Panc1 (cell line): ENCODE results near the gene TRIOBP. TPM values are rescaled to one million over a fixed set of nuclear protein-coding genes. Genes with fewer than 3 reads are reported as not detected.
A peak's percentile ranks its signal among the peaks of the same experiment; 100 is the strongest.

ENCODE experiments used
- ATAC-seq: fragments of 200-7000 bp; cut with Tn5 transposase; 2 replicates; pipeline ENCODE4 v1.9.1; 2020; ENCODE audit warnings: mild to moderate bottlenecking, moderate library complexity
- BruUV-seq: library from RNA; stranded (reverse); fragments of 400-500 nt; replicated peaks from 2 replicates; lab custom pipeline; 2021; lab: Mats Ljungman, UMichigan
- CTCF ChIA-PET: fragments of 300-600 bp; sonication (Branson Sonifier 250); formaldehyde crosslinking; loops from one replicate; lab custom pipeline; 2022; ENCODE audit warnings: antibody characterized with exemption; lab: Charles Lee
- POLR2A ChIA-PET: fragments of 300-600 bp; sonication (Branson Sonifier 250); formaldehyde crosslinking; loops from one replicate; lab custom pipeline; 2022; ENCODE audit warnings: antibody characterized with exemption; lab: Charles Lee
- DNase-seq: peaks from one replicate; pipeline ENCODE4 v3.0.0-alpha.2; 2010; ENCODE audit warnings: low read depth, low spot score
- H3K27ac ChIP-seq: 2 replicates; pipeline ENCODE4 v1.5.1; 2011; ENCODE audit warnings: mild to moderate bottlenecking, low read length, inconsistent platforms
- H3K27me3 ChIP-seq: fragments of 200-500 bp; sonication (Bioruptor generic); 2 replicates; pipeline ENCODE4 v1.6.0; 2014; ENCODE audit warnings: low read length, inconsistent platforms; ENCODE audit not compliant: control insufficient read depth, insufficient read depth
- H3K36me3 ChIP-seq: fragments of 200-500 bp; sonication (Bioruptor generic); 2 replicates; pipeline ENCODE4 v1.5.1; 2014; ENCODE audit warnings: inconsistent platforms, mild to moderate bottlenecking, low read length, moderate library complexity; ENCODE audit not compliant: control insufficient read depth, insufficient read depth
- H3K4me1 ChIP-seq: 2 replicates; pipeline ENCODE4 v1.5.1; 2011; ENCODE audit warnings: inconsistent platforms, mild to moderate bottlenecking, low read length, moderate library complexity; ENCODE audit not compliant: control insufficient read depth, insufficient read depth
- H3K4me3 ChIP-seq, 2 experiments: 2 replicates each; pipeline ENCODE4 v1.5.1; 2011 to 2012; ENCODE audit warnings: low read depth in 2 of 2, low read length in 2 of 2, mild to moderate bottlenecking in 2 of 2, inconsistent platforms in 1 of 2, moderate library complexity in 1 of 2
- H3K9me3 ChIP-seq: fragments of 200-500 bp; sonication (Bioruptor generic); 2 replicates; pipeline ENCODE4 v1.5.1; 2014; ENCODE audit warnings: low read depth, mild to moderate bottlenecking, inconsistent platforms, low read length, moderate library complexity; ENCODE audit not compliant: control insufficient read depth, insufficient read depth
- POLR2AphosphoS5 ChIP-seq: IDR thresholded peaks from 2 replicates; pipeline ENCODE4 v1.6.1; 2012; ENCODE audit warnings: mild to moderate bottlenecking, low read depth, low read length, moderate library complexity
- SIN3A ChIP-seq: IDR thresholded peaks from 2 replicates; pipeline ENCODE4 v1.6.1; 2012; ENCODE audit warnings: low read depth, mild to moderate bottlenecking, low read length, moderate library complexity, borderline replicate concordance; ENCODE audit not compliant: insufficient read depth
- TCF7L2 ChIP-seq: IDR thresholded peaks from 2 replicates; pipeline ENCODE4 v1.6.1; 2011; ENCODE audit warnings: mild to moderate bottlenecking, low read depth, low read length, inconsistent platforms
- in situ Hi-C: cut with HindIII; loops from 2 replicates; pipeline ENCODE4 v1.10.0; 2016; ENCODE audit warnings: low sequenced_read_pairs, low pct_unique_long_range_greater_than_20kb
- intact Hi-C: fragments of 100-400 bp; cut with micrococcal nuclease; formaldehyde crosslinking; loops from one replicate; pipeline ENCODE4 v1.10.0; 2022; ENCODE audit not compliant: unreplicated experiment
- total RNA-seq: library from RNA; stranded (reverse); gene quantifications from one replicate; pipeline ENCODE4 v1.2.1, GENCODE V29; 2021; ENCODE audit not compliant: unreplicated experiment
- TF ChIP-seq, protein P1 (sequence below): fragments of 450-650 bp; IDR thresholded peaks from 2 replicates; pipeline ENCODE4 v1.5.1; 2017; ENCODE audit warnings: mild to moderate bottlenecking
- TF ChIP-seq, protein P2 (sequence below), 2 experiments: IDR thresholded peaks; 2 replicates each; pipeline ENCODE4 v1.6.1; 2011 to 2012; ENCODE audit warnings: low read depth in 2 of 2, control low read depth in 1 of 2, low read length in 1 of 2, mild to moderate bottlenecking in 1 of 2, moderate library complexity in 1 of 2; ENCODE audit not compliant: insufficient read depth in 1 of 2

Gene TRIOBP
- total RNA-seq, 1 experiment from 2014 or later, result 50.5 TPM

DNA sequence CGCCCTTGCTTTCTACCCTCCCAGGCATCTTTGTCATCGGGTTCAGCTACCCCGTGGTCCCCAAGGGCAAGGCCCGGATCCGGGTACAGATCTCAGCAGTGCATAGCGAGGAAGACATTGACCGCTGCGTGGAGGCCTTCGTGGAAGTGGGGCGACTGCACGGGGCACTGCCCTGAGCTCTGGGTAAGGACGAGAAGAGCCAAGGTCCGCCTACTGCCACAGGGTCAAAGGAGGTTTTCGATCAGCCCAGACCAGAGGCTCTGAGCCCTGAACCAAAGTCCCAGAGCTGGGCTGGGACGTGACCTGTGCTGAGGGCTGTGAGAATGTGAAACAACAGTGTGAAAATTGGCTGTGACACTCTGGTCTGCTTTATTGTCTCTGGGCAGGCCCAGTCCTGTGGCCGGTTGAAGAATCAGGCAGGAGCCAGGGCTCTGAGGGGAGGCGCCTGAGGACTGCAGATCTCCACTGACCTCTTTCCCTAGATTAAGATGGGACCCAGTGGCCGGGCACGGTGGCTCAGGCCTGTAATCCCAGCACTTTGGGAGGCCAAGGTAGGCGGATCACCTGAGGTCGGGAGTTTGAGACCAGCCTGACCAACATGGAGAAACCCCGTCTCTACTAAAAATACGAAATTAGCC, 119.8 kb downstream of the TRIOBP start:
- ChIA-PET POLR2A (no interaction called here), CTCF (interaction anchor here (0.6 kb wide), 1 partner anchor 41 kb away, joined by 12 read pairs; no protein-coding TSS in a partner anchor)
- ATAC-seq (no peak), DNase-seq (no peak)
- BruUV-seq, result no TSS peak
- TF ChIP-seq, protein P1, sequence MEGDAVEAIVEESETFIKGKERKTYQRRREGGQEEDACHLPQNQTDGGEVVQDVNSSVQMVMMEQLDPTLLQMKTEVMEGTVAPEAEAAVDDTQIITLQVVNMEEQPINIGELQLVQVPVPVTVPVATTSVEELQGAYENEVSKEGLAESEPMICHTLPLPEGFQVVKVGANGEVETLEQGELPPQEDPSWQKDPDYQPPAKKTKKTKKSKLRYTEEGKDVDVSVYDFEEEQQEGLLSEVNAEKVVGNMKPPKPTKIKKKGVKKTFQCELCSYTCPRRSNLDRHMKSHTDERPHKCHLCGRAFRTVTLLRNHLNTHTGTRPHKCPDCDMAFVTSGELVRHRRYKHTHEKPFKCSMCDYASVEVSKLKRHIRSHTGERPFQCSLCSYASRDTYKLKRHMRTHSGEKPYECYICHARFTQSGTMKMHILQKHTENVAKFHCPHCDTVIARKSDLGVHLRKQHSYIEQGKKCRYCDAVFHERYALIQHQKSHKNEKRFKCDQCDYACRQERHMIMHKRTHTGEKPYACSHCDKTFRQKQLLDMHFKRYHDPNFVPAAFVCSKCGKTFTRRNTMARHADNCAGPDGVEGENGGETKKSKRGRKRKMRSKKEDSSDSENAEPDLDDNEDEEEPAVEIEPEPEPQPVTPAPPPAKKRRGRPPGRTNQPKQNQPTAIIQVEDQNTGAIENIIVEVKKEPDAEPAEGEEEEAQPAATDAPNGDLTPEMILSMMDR, result no peak
- TF ChIP-seq POLR2AphosphoS5 (no peak), TCF7L2 (no peak), SIN3A (no peak)
- TF ChIP-seq, protein P2, sequence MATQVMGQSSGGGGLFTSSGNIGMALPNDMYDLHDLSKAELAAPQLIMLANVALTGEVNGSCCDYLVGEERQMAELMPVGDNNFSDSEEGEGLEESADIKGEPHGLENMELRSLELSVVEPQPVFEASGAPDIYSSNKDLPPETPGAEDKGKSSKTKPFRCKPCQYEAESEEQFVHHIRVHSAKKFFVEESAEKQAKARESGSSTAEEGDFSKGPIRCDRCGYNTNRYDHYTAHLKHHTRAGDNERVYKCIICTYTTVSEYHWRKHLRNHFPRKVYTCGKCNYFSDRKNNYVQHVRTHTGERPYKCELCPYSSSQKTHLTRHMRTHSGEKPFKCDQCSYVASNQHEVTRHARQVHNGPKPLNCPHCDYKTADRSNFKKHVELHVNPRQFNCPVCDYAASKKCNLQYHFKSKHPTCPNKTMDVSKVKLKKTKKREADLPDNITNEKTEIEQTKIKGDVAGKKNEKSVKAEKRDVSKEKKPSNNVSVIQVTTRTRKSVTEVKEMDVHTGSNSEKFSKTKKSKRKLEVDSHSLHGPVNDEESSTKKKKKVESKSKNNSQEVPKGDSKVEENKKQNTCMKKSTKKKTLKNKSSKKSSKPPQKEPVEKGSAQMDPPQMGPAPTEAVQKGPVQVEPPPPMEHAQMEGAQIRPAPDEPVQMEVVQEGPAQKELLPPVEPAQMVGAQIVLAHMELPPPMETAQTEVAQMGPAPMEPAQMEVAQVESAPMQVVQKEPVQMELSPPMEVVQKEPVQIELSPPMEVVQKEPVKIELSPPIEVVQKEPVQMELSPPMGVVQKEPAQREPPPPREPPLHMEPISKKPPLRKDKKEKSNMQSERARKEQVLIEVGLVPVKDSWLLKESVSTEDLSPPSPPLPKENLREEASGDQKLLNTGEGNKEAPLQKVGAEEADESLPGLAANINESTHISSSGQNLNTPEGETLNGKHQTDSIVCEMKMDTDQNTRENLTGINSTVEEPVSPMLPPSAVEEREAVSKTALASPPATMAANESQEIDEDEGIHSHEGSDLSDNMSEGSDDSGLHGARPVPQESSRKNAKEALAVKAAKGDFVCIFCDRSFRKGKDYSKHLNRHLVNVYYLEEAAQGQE (IDR thresholded peaks at IDR 0.05; ENCODE audit: insufficient read depth in 1 of 2, low read depth in 2 of 2, low read length in 1 of 2), result no peak
- Histone ChIP-seq H3K36me3 (no peaks in the 10 kb centered on the region), H3K27ac (no peak overlapping the region), H3K9me3 (no peaks in the 10 kb centered on the region), H3K4me1 (no peaks in the 10 kb centered on the region), H3K27me3 (no peaks in the 10 kb centered on the region), H3K4me3 (no peak overlapping the region)
- in situ Hi-C loops (no loop called here), intact Hi-C loops (loop anchor here (5.0 kb wide), 1 partner anchor 46 kb away; no protein-coding TSS in a partner anchor)

DNA sequence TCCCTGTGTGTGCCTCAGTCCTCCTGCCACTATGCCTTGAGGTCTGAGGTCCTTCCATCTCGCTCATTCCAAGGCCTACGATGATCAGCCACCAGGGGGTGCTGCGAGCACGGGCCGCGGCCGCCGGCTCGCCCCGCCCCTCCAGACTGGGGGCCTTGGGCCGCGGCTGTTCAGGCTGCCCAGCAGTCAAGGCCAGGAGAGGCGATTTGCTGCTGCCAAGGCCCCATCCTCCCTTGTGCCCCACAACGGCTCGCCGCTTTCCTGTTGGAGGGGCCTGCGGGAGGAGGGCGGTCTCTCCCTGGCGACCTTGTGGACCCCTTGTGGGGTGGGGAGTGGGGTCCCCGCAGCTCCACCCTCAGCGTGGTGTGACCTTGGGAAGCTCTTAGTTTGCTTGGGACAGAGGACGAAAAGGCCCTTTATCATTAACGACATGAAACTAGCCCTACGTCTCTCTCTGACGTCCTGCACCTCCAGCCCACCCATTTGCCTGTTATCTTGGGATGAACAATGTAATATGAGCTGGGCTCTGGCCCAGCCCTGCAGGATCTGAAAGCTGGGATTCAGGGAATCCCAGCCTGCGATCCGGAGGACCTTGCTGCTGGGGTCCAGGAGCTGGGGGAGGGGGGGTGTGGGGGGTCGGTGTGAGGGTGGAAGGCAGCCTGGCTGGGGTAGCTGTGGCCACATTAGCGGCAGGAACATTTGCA, 121.0 kb downstream of the TRIOBP start:
- Histone ChIP-seq H3K36me3 (no peaks in the 10 kb centered on the region), H3K9me3 (no peaks in the 10 kb centered on the region), H3K27me3 (no peaks in the 10 kb centered on the region), H3K27ac (peak overlapping the region; percentile 23; the same call in 1 of the 2 replicates), H3K4me1 (no peaks in the 10 kb centered on the region), H3K4me3 (peak overlapping the region; percentile 24 to 33; a peak in 3 of 4 replicates)
- no peak for DNase-seq
- TF ChIP-seq SIN3A (no peak), TCF7L2 (no peak)
- TF ChIP-seq, protein P1, result peak; percentile 94
- POLR2A ChIA-PET, result interaction anchor here (0.6 to 0.9 kb wide), 2 partner anchors 26 to 40 kb away, joined by 3 to 20 read pairs; partner anchors contain the start of gene ANKRD54
- ATAC-seq, result peak; percentile 96
- intact Hi-C loops (loop anchor here (5.0 kb wide), 1 partner anchor 44 kb away; no protein-coding TSS in a partner anchor), in situ Hi-C loops (no loop called here)
- BruUV-seq, result no TSS peak
- CTCF ChIA-PET, result interaction anchor here (0.6 to 1.5 kb wide), 5 partner anchors 11 to 1517 kb away, joined by 3 to 8 read pairs (median 6); no protein-coding TSS in a partner anchor
